K562 (cell line): Measurements from ENCODE around the gene B3GLCT. TPM values are rescaled to one million over a fixed set of nuclear protein-coding genes. Genes with fewer than 3 reads are reported as not detected.

Experiments
- ARID1B ChIP-seq: fragments of 450-650 bp; IDR thresholded peaks from 2 replicates; pipeline ENCODE4 v1.6.1; 2016; ENCODE audit warnings: antibody characterized with exemption, mild to moderate bottlenecking, inconsistent platforms
- CUX1 ChIP-seq: fragments of 200-800 bp; sonication (Bioruptor generic); IDR thresholded peaks from 2 replicates; pipeline ENCODE4 v1.6.1; 2016; ENCODE audit warnings: missing genetic modification characterization, missing compliant biosample characterization
- HDAC6 ChIP-seq: IDR thresholded peaks from 2 replicates; pipeline ENCODE4 v1.6.1; 2012; ENCODE audit warnings: low read depth, mild to moderate bottlenecking, control low read depth, inconsistent platforms, low read length, moderate library complexity
- MCM2 ChIP-seq: fragments of 450-650 bp; IDR thresholded peaks from 2 replicates; pipeline ENCODE4 v1.6.1; 2017; ENCODE audit warnings: low read depth, mild to moderate bottlenecking
- MCM7 ChIP-seq, 2 experiments: fragments of 450-650 bp; IDR thresholded peaks; 2 replicates each; pipeline ENCODE4 v1.6.1; 2016 to 2018
- NFE2L1 ChIP-seq: fragments of 450-650 bp; IDR thresholded peaks from 2 replicates; pipeline ENCODE4 v1.6.1; 2016; ENCODE audit warnings: missing genetic modification characterization, low read depth, mild to moderate bottlenecking, missing compliant biosample characterization, moderate library complexity, borderline replicate concordance
- NR2F6 ChIP-seq: fragments of 450-650 bp; formaldehyde crosslinking; IDR thresholded peaks from 2 replicates; pipeline ENCODE4 v1.4.0; 2020; ENCODE audit warnings: mild to moderate bottlenecking
- POLR3A ChIP-seq: IDR thresholded peaks from 2 replicates; pipeline ENCODE4 v1.6.1; 2011; ENCODE audit warnings: borderline replicate concordance, mild to moderate bottlenecking, moderate library complexity; ENCODE audit not compliant: insufficient read length, insufficient read depth; ENCODE audit errors: extremely low read depth
- PPARD ChIP-seq: fragments of 250-450 bp; sonication (Bioruptor Pico); IDR thresholded peaks from 2 replicates; pipeline ENCODE4 v1.8.0; 2022; ENCODE audit warnings: inconsistent platforms, mild to moderate bottlenecking, moderate library complexity
- ZBTB34 ChIP-seq: fragments of 250-450 bp; sonication (Bioruptor Pico); IDR thresholded peaks from 2 replicates; pipeline ENCODE4 v1.8.0; 2021; ENCODE audit warnings: mild to moderate bottlenecking, moderate library complexity
- ZBTB49 ChIP-seq: sonication (generic); formaldehyde crosslinking; IDR thresholded peaks from 2 replicates; pipeline ENCODE4 v1.8.0; 2022; ENCODE audit warnings: missing genetic modification reagents, mild to moderate bottlenecking, borderline replicate concordance
- ZKSCAN8 ChIP-seq: fragments of 200-800 bp; sonication (Bioruptor generic); IDR thresholded peaks from 2 replicates; pipeline ENCODE4 v1.6.1; 2016; ENCODE audit warnings: missing genetic modification characterization, missing compliant biosample characterization
- ZNF282 ChIP-seq: sonication (generic); formaldehyde crosslinking; IDR thresholded peaks from 2 replicates; pipeline ENCODE4 v1.8.1; 2023; ENCODE audit warnings: missing genetic modification reagents
- polyA plus RNA-seq, 8 experiments: library from polyadenylated mRNA; depleted of rRNA in 4 of 8; stranded (reverse) in 5 of 8; unstranded in 3 of 8; fragments of >200 nt; fragmentation: Nextera tagmentation in 2 of 8; fragmentation: Illumina TruSeq in 1 of 8; extraction: Ambion mirVana in 2 of 8; extraction: Trizol in 1 of 8; gene quantifications; 2 replicates each; pipeline versions ENCODE4 v1.2.1 to v1.2.3, GENCODE V29; 2011 to 2014; ENCODE audit warnings: inconsistent platforms in 1 of 8, missing spikeins in 1 of 8
- total RNA-seq, 7 experiments: library from RNA; depleted of rRNA in 6 of 7; stranded (reverse); fragments of >200 nt in 6 of 7; fragmentation: Illumina TruSeq in 2 of 7; extraction: Trizol in 2 of 7; gene quantifications; 2 replicates each; pipeline versions ENCODE4 v1.2.1 to v1.2.3, GENCODE V29; 2011 to 2021; ENCODE audit warnings: low replicate concordance in 1 of 7

The B3GLCT gene
- total and polyA plus RNA-seq, 9 of the 15 experiments (the other 6 are each of a cell fraction or from before 2014, with no cell fraction given) = 1.1 to 5.1 (median 2.9) TPM

GRCh38 chr13:31162151-31163008 lies 37.4 kb upstream of the B3GLCT start (continued):
- no peak for TF ChIP-seq MCM7 (IDR thresholded peaks at IDR 0.05)
- no peak for TF ChIP-seq ZKSCAN8 (CRISPR knock-in tag)
- TF ChIP-seq CUX1 = 0 out of 2 replicates have a peak, but pooled peaks have one; percentile 27
- TF ChIP-seq ARID1B = no peak
- TF ChIP-seq NR2F6 (CRISPR knock-in tag) = no peak
- no peak for TF ChIP-seq HDAC6
- no peak for TF ChIP-seq MCM2
- TF ChIP-seq POLR3A = no peak
- TF ChIP-seq ZBTB34 (CRISPR knock-in tag) = no peak
- TF ChIP-seq NFE2L1 (tag) = no peak
- no peak for TF ChIP-seq ZBTB49 (CRISPR knock-in tag)
- TF ChIP-seq PPARD (CRISPR knock-in tag) = no peak
- no peak for TF ChIP-seq ZNF282 (CRISPR knock-in tag)
- TF ChIP-seq, all 486 proteins: peak for 79
